Activated T-helper 17 cell treated with anti-CD3 and anti-CD28 coated beads, Interleukin-2, amount 50 U/mL, for 72 hours (primary cell): ENCODE measurements around the gene CENPF. TPM values are rescaled to one million over a fixed set of nuclear protein-coding genes. Genes with fewer than 3 reads are reported as not detected.

Source experiments
- total RNA-seq, 2 donors: library from RNA; stranded (reverse); gene quantifications; one replicate each; pipeline ENCODE4 v1.2.3, GENCODE V29; 2022

The CENPF gene
- total RNA-seq, 2 donors from 2014 or later = 69.7 to 79.4 TPM

Other genes with a start within 250 kb of the CENPF start
- under 1 TPM; 0.66 to 0.89 TPM for gene PTPN14, start 51.6 kb upstream of the CENPF start, total RNA-seq